GM10248 (cell line): ENCODE measurements around the gene KDR.

Experiments used
- CTCF ChIA-PET: fragments of 300-600 bp; sonication (Branson Sonifier 250); formaldehyde crosslinking; extraction: SDS; loops from one replicate; lab custom pipeline; 2021; ENCODE audit warnings: antibody characterized with exemption; lab: Yijun Ruan, JAX
- POLR2A ChIA-PET: fragments of 350-650 bp; sonication (Branson Sonifier 250); formaldehyde crosslinking; extraction: SDS; loops from one replicate; lab custom pipeline; 2020; ENCODE audit warnings: antibody characterized with exemption; lab: Yijun Ruan, JAX
- DNase-seq: peaks from one replicate; pipeline ENCODE4 v3.0.0; 2012; ENCODE audit errors: extremely low spot score
- TF ChIP-seq, protein P1 (sequence below): IDR thresholded peaks from 2 replicates; pipeline ENCODE4 v1.5.1; 2012; ENCODE audit warnings: mild to moderate bottlenecking, low read depth; ENCODE audit errors: extremely low read depth, missing control alignments, control extremely low read depth

The KDR gene

DNA sequence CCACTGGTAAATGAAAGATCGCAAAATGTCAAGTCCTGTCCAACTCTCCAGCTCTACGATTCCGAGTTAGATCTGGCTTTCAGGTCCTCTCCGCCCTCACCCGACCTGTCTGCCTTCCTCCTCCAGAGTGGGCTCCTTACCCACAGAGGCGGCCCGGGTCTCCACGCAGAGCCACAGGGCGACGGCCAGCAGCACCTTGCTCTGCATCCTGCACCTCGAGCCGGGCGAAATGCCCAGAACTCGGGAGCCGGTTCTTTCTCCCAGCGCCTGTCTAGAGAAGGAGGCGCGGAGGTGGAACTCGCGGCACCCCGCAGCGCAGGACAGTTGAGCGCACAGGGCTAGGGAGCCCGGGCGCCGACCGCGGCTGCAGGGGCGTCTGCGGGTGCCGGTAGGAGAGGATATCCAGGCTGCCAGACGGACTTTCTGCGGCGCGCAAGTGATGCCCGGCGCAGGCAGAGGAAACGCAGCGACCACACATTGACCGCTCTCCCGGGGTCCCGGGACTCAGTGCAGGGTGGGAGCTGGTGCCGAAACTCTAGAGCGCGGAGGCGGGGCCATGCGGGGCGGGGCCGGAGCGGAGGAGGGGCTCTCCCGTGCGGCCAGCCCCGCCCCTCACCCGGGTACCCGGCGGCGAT lies at the start of gene KDR:
TSS of gene KDR (minus strand) at position 509 of the 635 bp plus-strand sequence. CDS start at position 207, 302 bp downstream.
- DNase-seq = no peak
- CTCF ChIA-PET = no interaction called here
- POLR2A ChIA-PET = no interaction called here
- TF ChIP-seq, protein P1, sequence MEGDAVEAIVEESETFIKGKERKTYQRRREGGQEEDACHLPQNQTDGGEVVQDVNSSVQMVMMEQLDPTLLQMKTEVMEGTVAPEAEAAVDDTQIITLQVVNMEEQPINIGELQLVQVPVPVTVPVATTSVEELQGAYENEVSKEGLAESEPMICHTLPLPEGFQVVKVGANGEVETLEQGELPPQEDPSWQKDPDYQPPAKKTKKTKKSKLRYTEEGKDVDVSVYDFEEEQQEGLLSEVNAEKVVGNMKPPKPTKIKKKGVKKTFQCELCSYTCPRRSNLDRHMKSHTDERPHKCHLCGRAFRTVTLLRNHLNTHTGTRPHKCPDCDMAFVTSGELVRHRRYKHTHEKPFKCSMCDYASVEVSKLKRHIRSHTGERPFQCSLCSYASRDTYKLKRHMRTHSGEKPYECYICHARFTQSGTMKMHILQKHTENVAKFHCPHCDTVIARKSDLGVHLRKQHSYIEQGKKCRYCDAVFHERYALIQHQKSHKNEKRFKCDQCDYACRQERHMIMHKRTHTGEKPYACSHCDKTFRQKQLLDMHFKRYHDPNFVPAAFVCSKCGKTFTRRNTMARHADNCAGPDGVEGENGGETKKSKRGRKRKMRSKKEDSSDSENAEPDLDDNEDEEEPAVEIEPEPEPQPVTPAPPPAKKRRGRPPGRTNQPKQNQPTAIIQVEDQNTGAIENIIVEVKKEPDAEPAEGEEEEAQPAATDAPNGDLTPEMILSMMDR = no peak

DNA sequence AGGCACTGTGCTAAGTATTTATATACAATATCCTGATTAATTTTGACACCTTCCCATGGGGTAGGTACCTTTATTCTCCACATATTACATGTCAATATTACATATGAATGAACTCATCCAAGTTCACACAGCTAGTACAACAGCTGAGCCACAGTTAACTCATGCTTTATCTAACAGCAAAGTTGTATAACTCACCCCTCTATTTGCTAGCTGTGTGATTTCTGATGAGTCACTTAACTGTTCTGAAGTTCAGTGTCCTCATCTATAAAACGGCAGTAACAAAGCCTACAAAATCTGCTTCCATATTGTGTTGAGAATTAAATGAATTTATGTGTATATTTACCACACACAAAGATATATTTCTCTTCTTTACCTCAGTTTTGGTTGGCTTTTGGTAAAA lies 48.2 kb upstream of the KDR start:
- ChIA-PET POLR2A (no interaction called here), CTCF (interaction anchor here (1.2 to 1.6 kb wide), 2 partner anchors 11 to 20 kb away, joined by 3 to 7 read pairs; no protein-coding TSS in a partner anchor)
- DNase-seq = no peak
- TF ChIP-seq, protein P1 = no peak

DNA sequence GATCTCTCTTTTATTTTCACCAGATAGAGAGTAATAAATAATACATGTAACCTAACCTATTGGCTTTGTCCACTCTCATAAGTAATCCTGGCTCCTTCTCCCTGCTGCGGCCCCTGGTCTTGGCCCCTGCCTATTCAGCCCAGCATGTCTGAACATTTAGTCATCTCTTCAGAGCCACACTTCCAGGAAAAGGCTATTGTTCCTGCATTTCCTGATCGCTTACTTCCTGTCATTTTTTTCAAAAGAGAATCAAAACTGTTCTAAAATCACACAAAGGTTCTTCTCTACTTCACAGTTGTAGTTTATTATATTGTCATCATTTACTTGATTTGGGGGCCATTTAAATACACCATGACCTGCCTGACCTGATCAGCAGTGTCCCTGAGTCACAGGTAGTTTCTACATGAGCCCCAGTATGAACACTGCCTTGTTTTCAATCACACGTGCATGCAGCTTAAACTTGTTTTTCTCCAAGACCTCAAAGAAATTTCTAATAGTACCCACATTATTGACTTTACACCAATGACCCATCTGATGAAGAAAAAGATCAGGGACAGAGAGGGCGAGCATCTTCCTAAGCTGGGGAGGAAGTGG lies 47.4 kb upstream of the KDR start:
- no peak for DNase-seq
- CTCF ChIA-PET = interaction anchor here (1.2 to 1.6 kb wide), 2 partner anchors 12 to 21 kb away, joined by 3 to 7 read pairs; no protein-coding TSS in a partner anchor
- TF ChIP-seq, protein P1 = no peak
- POLR2A ChIA-PET = no interaction called here

DNA sequence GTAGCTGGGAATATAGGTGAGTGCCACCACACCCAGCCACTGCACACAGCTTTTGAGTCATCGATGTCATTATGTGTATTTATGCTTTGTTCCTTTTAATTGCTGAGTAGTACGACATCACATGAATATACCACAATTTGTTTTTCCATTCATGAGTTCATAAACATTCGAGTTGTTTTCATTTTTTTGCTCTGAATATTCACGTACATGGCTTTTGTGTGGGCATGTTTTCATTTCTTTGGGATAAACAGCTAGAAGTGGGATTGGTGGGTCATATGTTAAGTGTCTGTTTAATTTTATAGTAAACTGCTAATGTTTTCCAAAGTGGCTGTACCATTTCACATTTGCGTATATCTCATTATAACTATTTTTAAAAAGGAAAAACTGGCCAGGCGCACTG lies 45.1 kb upstream of the KDR start:
- DNase-seq = no peak
- ChIA-PET CTCF (interaction anchor here (1.3 to 1.8 kb wide), 2 partner anchors 9 to 15 kb away, joined by 3 to 4 read pairs; no protein-coding TSS in a partner anchor), POLR2A (no interaction called here)
- TF ChIP-seq, protein P1 = no peak

DNA sequence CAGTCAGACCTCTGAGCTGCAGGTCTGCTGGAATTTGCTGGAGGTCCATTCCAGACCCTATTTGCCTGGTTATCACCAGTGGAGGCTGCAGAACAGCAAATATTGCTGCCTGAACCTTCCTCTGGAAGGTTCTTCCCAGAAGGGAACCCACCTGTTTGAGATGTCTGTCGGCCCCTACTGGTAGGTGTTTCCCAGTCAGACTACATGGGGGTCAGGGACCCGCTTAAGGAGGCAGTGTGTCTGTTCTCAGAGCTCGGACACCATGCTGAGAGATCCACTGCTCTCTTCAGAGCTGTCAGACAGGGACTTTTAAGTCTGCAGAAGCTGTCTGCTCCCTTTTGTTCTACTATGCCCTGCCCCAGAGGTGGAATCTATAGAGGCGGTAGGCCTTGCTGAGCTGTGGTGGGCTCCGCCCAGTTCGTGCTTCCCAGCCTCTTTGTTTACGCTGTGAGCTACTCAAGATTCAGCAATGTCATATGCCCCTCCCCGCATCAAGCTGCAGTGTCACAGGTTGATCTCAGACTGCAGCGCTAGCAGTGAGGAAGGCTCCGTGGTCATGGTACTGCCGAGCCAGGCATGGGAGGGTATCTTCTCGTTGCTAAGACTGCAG lies 44.1 kb upstream of the KDR start:
- no peak for DNase-seq
- POLR2A ChIA-PET = no interaction called here
- TF ChIP-seq, protein P1 = no peak
- CTCF ChIA-PET = interaction anchor here (1.8 kb wide), 2 partner anchors 14 to 15 kb away, joined by 4 to 8 read pairs; no protein-coding TSS in a partner anchor

DNA sequence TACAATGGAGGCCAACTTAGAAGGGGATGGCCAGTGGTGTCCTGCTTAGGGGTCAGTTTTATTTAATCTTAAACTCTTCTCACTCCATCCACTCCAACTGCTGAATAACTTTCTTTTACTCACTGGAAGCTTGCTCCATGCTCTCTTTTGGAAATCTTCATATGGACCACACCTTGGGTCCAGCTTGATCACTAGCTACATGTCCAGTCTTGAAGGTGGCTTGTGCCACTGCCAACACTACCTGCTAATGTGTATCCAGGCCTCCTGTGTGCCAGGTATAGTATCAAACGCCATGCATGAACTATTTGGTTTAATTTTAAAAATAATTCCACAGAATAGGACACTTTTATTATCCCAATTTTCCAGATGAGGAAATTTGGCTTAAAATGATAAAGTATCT lies 37.0 kb upstream of the KDR start:
- POLR2A ChIA-PET = no interaction called here
- TF ChIP-seq, protein P1 = no peak
- DNase-seq = no peak
- CTCF ChIA-PET = no interaction called here
